ENCODE data around the gene SULT1C4.

DNA sequence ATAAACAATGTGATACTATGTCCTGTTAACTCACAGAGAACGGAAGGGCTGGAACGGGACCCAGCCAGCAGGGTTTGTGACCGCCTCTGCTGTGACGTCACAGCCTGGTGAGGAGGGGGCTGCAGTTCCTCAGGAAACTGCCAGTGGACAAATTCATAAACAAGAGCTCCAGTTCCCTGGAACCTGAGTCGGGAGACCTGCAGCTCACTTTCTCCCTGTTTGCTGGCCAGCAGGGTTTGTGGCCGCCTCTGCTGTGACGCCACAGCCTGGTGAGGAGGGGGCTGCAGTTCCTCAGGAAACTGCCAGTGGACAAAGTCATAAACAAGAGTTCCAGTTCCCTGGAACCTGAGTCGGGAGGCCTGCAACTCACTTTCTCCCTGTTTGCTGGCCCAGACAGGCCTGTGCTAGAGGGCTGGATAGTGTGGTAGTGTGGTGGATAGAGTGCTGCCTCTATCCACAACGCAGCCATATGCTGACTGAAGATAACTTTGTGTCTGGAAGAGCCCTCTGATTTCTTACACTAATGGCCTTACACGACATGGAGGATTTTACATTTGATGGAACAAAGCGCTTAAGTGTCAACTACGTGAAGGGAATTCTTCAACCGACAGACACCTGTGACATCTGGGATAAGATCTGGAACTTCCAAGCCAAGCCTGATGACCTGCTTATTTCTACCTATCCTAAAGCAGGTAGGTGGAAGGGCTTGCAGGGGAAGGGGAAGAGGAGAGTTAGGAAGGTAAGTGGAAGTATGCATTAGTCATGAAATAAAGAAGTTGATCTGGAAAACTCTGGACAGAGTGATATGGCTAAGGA, at the start of gene SULT1C4:
- TF ChIP-seq, protein P1, sequence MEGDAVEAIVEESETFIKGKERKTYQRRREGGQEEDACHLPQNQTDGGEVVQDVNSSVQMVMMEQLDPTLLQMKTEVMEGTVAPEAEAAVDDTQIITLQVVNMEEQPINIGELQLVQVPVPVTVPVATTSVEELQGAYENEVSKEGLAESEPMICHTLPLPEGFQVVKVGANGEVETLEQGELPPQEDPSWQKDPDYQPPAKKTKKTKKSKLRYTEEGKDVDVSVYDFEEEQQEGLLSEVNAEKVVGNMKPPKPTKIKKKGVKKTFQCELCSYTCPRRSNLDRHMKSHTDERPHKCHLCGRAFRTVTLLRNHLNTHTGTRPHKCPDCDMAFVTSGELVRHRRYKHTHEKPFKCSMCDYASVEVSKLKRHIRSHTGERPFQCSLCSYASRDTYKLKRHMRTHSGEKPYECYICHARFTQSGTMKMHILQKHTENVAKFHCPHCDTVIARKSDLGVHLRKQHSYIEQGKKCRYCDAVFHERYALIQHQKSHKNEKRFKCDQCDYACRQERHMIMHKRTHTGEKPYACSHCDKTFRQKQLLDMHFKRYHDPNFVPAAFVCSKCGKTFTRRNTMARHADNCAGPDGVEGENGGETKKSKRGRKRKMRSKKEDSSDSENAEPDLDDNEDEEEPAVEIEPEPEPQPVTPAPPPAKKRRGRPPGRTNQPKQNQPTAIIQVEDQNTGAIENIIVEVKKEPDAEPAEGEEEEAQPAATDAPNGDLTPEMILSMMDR (IDR thresholded peaks at IDR 0.05): no peak
- TF ChIP-seq EZH2 (IDR thresholded peaks at IDR 0.05): no peak
